ENCODE results near the gene LRRC37A2. TPM values are rescaled to one million over a fixed set of nuclear protein-coding genes. Genes with fewer than 3 reads are reported as not detected.

LRRC37A2 gene
- 14.8 TPM for total RNA-seq

DNA sequence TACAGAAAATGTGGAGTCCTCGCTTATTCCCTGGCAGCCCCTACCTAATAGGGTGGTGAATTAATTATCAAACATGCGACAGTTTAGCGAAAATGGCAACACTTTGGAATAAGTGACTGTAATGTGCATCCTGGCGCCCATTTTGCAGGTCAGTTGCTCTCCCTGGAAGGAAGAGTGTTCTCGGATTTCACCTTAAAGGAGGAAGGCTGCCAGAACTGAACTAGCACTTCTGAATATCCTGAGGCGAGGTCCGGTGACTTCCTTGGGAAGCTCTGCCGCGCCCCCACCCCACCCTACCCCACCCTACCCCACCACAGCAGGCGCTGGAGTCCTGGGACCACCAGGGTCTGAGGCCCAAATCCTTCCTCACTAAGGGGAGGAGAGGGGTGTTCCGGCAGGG lies at the start of gene LRRC37A2:
LRRC37A2 (plus strand) TSS at position 301 of the 400 bp plus-strand sequence. CDS start 245 bp downstream, outside the sequence.

DNA sequence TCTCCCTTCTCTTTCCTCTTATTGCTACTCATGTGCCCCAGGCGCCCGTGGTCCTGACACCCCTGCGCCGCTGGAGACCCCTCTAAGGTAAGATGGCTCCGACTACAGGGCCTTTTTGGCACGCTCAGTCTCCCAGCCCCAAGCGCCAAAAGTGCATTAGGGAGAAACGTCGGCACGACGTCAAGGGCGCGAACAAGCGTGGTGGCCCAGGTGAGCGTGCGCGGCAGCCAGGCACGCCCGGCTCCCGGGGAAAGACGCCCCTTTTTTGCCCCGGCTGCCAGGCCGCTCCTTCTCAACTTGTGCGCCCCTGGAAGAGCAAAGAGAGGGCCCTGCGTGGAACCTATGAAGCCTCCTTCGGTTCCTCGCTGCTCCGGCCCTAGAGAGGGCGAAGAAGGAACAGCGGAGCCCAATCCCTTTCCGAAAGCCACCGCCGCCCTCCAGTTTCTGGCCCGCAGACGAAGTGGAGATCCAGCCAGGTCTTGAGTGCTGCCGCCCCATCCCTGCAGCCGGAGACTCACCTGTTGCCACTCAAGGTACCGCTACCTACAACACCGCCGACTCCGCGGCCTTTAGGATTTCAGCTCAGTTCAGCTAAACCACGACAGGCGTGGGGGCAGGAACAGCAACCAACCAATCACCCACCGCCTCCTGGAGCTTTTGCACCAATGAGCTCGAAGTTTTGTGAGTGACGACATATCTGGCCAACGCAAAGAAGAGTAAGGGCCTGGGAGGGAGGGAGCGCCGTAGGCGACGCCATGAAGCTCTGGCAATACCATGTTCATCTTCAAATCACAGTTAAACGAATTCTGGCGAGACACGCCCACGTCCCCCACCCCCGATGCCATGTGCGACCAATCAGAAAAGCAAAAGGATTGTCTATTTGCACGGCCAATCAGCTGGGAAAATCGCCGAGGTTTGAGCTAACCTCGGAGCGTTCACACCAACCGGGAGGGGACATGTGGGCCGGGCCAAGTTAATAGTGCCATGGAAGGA lies 67.1 kb downstream of the LRRC37A2 start, which contains the start of gene ARL17A:
ARL17A (minus strand) TSS at position 609 of the 993 bp plus-strand sequence. CDS start 3,369 bp downstream, outside the sequence.

DNA sequence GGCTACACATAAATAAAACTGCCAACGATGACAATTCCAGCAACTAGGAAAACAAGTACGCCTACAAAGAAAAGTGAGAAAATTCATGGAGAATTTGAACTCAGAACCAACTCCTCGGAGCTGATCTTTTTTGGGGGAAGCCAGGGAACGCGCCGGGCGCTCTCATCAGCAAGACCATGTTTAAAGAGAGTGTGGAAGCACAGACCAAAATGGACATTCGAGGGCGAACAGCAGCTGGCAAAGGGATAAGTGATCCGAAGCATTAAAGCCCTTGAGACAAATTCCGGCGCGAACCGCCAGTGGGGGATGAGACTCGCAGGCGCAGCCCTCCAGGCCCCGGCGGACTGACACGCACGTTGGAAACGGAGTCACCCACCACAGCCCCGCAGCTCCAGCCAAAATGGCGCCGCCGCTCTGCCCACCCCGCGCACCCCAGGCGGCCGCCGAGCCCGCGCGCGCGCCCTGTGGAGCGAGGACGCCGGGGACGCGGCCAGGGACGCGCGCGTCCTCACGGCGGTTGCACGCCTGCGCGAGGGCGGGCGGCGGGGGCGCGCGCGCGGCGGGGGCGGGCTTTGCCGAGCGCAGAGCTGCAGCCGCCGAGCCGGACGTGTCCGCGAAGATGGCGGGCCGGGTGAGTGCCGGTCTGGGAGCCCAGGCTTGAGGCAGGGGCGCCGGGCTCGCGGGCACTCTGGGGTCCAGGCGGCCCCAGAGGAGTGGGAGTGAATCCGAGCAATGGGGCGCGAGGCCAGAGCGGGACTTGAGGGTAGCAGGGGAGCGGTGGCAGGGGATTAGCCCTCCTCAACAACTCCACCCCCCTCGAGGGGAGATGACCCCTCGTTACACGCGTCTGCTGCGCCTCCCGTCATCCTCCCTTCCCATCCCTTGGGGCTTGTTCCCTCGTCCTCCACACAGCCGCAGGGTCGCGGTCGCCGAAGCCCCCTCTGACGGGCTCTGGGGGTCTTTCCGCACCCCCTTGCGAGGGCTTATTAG lies 78.2 kb downstream of the LRRC37A2 start, which contains the start of gene NSF:
NSF (plus strand) TSS at position 513 of the 990 bp plus-strand sequence; CDS start at position 620, 107 bp downstream.

Small RNAs within 50 kb of the gene (small RNA-seq; reads per million reads assigned to genes)
- gene RN7SL199P = not detected

Other genes with a start within 250 kb of the LRRC37A2 start
- gene LRRC37A, start 217.3 kb upstream of the LRRC37A2 start, total RNA-seq = 4.6 TPM
- 16.8 TPM for gene ARL17B, start 150.7 kb upstream of the LRRC37A2 start, total RNA-seq
- 16.6 TPM for gene ARL17A, start 67.2 kb downstream of the LRRC37A2 start, total RNA-seq
- gene NSF, start 78.2 kb downstream of the LRRC37A2 start, total RNA-seq = 216 TPM